Cardiac muscle cell (in vitro differentiated cells and primary cell): ENCODE results near the gene WTAP. TPM values are rescaled to one million over a fixed set of nuclear protein-coding genes. Genes with fewer than 3 reads are reported as not detected.
"Not testable (repeated sequence)": the region's sequence is repeated elsewhere in the genome, so short reads cannot be mapped to it uniquely, and the experiment has no call there.

Experiments used
- DNase-seq, 2 donors: peaks; one replicate each; pipeline versions ENCODE4 v3.0.0 to v3.0.0-alpha.2; 2010 to 2017; ENCODE audit warnings: low read depth in 1 of 2, low spot score in 1 of 2
- H3K27ac ChIP-seq: fragments of 200-600 bp; sonication (generic); 2 replicates; pipeline ENCODE4 v1.5.1; 2016
- H3K27me3 ChIP-seq: fragments of 200-600 bp; sonication (generic); 2 replicates; pipeline ENCODE4 v1.6.0; 2016; ENCODE audit warnings: control low read depth
- H3K36me3 ChIP-seq: fragments of 200-600 bp; sonication (generic); 2 replicates; pipeline ENCODE4 v1.5.1; 2016; ENCODE audit warnings: control low read depth
- H3K4me1 ChIP-seq: fragments of 200-600 bp; sonication (generic); 2 replicates; pipeline ENCODE4 v1.8.1; 2017; ENCODE audit warnings: low read depth, mild to moderate bottlenecking, mixed run types
- H3K4me3 ChIP-seq: fragments of 200-600 bp; sonication (generic); 2 replicates; pipeline ENCODE4 v1.5.1; 2016; ENCODE audit warnings: mild to moderate bottlenecking
- H3K9me3 ChIP-seq: fragments of 200-600 bp; sonication (generic); 2 replicates; pipeline ENCODE4 v1.5.1; 2017; ENCODE audit warnings: low read depth, mild to moderate bottlenecking, control low read depth
- CTCF ChIP-seq: IDR thresholded peaks from 2 replicates; pipeline ENCODE4 v1.5.1; 2012; ENCODE audit warnings: low read depth, mild to moderate bottlenecking, low read length
- polyA plus RNA-seq: library from polyadenylated mRNA; unstranded; fragments of >200 nt; fragmentation: Nextera tagmentation; extraction: Ambion mirVana; gene quantifications from 2 replicates; pipeline ENCODE4 v1.2.1, GENCODE V29; 2016
- total RNA-seq: library from RNA; depleted of rRNA; stranded (reverse); fragments of >200 nt; gene quantifications from 2 replicates; pipeline ENCODE4 v1.2.3, GENCODE V29; 2016

WTAP gene
- total and polyA plus RNA-seq, 2 experiments from 2014 or later: 64.2 to 70.9 TPM

GRCh38 chr6:159716247-159717096 is 10.8 kb upstream of the WTAP start:
- Histone ChIP-seq H3K36me3 (no peaks in the 10 kb centered on the region), H3K27me3 (no peaks in the 10 kb centered on the region), H3K4me1 (no peaks in the 10 kb centered on the region), H3K9me3 (no peaks in the 10 kb centered on the region), H3K27ac (no peak overlapping the region), H3K4me3 (no peak overlapping the region)
- DNase-seq: peak in 1 of 2 donors; percentile 97
- TF ChIP-seq CTCF: no peak

- H3K4me1 ChIP-seq: no peaks in the 10 kb centered on the region
- no peak overlapping the region for H3K27ac ChIP-seq
- no peaks in the 10 kb centered on the region for H3K36me3 ChIP-seq
- H3K27me3 ChIP-seq: no peaks in the 10 kb centered on the region
- H3K9me3 ChIP-seq: no peaks in the 10 kb centered on the region
- DNase-seq: no peak
- H3K4me3 ChIP-seq: no peak overlapping the region
- no peak for TF ChIP-seq CTCF
Observed at GRCh38 chr6:159718634-159719033, 8.7 kb upstream of the WTAP start.

- H3K27ac ChIP-seq: no peak overlapping the region
- DNase-seq: no peak
- H3K9me3 ChIP-seq: no peaks in the 10 kb centered on the region
- no peak overlapping the region for H3K4me3 ChIP-seq
- H3K36me3 ChIP-seq: no peaks in the 10 kb centered on the region
- H3K4me1 ChIP-seq: no peaks in the 10 kb centered on the region
- no peak for TF ChIP-seq CTCF
- H3K27me3 ChIP-seq: no peaks in the 10 kb centered on the region
Observed at GRCh38 chr6:159719287-159719686, 8.0 kb upstream of the WTAP start.

GRCh38 chr6:159720708-159721107 is 6.6 kb upstream of the WTAP start:
- peaks cover under 1% of the 10 kb centered on the region for H3K4me1 ChIP-seq
- peak; percentile 34 to 44 for DNase-seq
- no peak overlapping the region for H3K4me3 ChIP-seq
- H3K9me3 ChIP-seq: no peaks in the 10 kb centered on the region
- TF ChIP-seq CTCF: peak; percentile 36
- no peak overlapping the region for H3K27ac ChIP-seq
- no peaks in the 10 kb centered on the region for H3K36me3 ChIP-seq
- no peaks in the 10 kb centered on the region for H3K27me3 ChIP-seq

GRCh38 chr6:159721981-159722380 is 5.3 kb upstream of the WTAP start:
- H3K4me3 ChIP-seq, DNase-seq, H3K9me3 ChIP-seq, H3K36me3 ChIP-seq, H3K27me3 ChIP-seq, H3K27ac ChIP-seq, H3K4me1 ChIP-seq: not testable (repeated sequence)

- Histone ChIP-seq H3K36me3 (no peaks in the 10 kb centered on the region), H3K4me3 (no peak overlapping the region), H3K9me3 (no peaks in the 10 kb centered on the region), H3K27me3 (no peaks in the 10 kb centered on the region), H3K4me1 (peaks cover 4% of the 10 kb centered on the region), H3K27ac (no peak overlapping the region)
- TF ChIP-seq CTCF: no peak
- DNase-seq: no peak
Observed at GRCh38 chr6:159722655-159723054, 4.7 kb upstream of the WTAP start.
